GM19455 (cell line): Measurements from ENCODE around the gene CLIP1.
"Not testable (repeated sequence)": the region's sequence is repeated elsewhere in the genome, so short reads cannot be mapped to it uniquely, and the experiment has no call there.

Experiments used
- ATAC-seq: cut with Tn5 transposase; IDR thresholded peaks from one replicate; pipeline ENCODE4 v1.9.1; 2021; ENCODE audit not compliant: unreplicated experiment

Gene CLIP1

GRCh38 chr12:122421821-122422729 lies at the start of gene CLIP1:
CLIP1 (minus strand) TSS chr12:122422669; CDS start chr12:122380452, 42,217 bp downstream.
- ATAC-seq: peak; percentile 59

GRCh38 chr12:122471324-122472226 lies 49.1 kb upstream of the CLIP1 start:
- ATAC-seq: no peak

GRCh38 chr12:122470576-122470975 lies 48.1 kb upstream of the CLIP1 start:
- ATAC-seq: not testable (repeated sequence)

DNA sequence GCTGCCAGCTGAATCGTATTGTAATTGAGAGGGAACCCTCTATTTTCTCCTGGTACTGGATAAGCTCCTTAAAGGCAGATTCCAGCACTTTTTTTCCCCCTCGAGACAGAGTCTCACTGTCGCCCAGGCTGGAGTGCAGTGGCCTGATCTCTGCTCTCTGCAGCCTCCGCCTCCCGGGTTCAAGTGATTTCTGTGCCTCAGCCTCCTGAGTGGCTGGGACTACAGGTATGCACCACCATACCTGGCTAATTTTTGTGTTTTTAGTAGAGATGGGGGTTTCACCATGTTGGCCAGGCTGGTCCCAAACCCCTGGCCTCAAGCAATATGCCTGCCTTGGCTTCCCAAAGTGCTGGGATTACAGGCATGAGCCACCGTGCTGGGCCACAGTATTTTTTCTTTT lies 47.4 kb upstream of the CLIP1 start:
- not testable (repeated sequence) for ATAC-seq

DNA sequence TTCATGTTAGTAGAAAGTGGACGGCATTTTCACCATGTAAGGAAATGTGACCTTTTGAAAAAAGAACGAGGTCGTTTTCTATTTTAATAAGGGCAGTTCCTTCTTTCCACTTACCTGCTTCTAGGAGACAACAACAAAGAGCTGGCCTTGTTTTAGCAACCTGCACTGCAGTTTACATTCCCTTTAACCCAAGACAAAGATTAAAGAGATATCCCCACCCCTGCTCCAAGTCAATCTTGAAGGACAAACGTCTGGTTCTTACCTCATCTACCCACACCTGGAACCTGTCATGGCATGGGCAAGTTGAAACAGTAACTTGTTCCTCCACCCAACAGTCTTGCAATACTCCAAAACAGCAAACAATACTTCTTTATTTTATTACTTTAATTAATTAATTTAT lies 45.5 kb upstream of the CLIP1 start:
- ATAC-seq: no peak

DNA sequence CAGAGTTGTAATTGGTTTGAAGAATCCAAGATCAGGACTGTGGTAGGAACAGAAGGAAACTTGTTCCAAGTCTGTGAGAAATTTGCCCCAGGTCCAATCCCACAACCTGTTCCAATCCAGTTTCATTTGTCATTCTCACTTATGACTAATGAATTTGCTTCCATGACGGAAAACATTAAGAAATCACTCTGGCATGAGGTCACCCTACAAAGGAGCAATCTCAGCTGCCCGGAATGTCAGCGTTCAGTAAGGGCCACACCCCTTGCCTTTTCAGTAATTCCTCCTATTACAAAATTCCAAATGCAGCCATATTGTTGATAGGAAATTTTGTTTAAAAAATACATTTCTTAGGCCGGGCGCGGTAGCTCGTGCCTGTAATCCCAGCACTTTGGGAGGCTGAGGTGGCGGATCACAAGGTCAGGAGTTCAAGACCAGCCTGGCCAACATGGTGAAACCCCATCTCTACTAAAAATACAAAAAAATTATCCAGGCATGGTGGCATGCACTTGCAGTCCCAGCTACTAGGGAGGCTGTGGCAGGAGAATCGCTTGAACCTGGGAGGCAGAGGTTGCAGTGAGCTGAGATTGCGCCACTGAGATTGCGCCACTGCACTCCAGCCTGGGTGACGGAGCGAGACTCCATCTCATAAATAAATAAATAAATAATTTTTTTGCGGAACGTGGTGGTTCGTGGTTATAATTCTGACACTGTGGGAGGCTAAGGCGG lies 42.0 kb upstream of the CLIP1 start:
- not testable (repeated sequence) for ATAC-seq

- ATAC-seq: no peak
These were observed 38.2 kb upstream of the CLIP1 start for GRCh38 chr12:122460641-122461040.

- ATAC-seq: no peak
These were observed 37.6 kb upstream of the CLIP1 start for GRCh38 chr12:122460061-122460460.

- no peak for ATAC-seq
These were observed 36.7 kb upstream of the CLIP1 start for GRCh38 chr12:122459211-122459610.

DNA sequence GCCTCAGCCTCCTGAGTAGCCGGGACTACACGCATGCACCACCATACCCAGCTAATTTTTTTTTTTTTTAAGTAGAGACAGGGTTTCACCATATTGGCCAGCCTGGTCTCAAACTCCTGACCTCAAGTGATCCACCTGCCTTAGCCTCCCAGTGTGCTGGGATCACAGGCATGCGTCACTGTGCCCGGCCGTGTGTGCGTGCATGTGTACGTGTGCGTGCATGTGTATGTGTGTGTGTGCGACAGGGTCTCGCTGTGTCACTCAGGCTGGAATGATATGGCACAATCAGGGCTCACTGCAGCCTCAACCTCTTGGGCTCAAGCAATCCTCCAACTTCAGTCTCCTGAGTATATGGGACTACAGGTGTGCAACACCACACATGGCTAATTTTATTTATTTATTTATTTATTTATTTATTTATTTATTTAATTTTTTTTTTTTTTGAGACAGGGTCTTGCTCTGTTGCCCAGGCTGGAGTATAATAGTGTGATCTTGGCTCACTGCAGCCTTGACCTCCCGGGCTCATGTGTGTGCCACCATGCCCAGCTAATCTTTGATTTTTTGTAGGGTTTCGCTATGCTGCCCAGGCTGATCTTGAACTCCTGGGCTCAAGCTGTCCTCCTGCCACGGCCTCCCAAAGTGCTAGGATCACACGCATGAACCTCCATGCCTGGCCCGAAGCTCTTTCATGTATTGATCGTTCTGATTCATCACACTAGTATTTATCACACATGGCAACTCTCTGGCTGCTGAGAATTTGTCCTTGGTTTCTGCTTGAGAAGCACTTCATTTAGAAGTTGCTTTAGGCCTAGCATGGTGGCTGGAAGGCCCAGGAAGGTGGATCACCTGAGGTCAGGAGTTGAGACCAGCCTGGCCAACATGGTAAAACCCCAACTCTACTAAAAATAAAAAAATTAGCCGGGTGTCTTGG lies 35.9 kb upstream of the CLIP1 start:
- no peak for ATAC-seq

DNA sequence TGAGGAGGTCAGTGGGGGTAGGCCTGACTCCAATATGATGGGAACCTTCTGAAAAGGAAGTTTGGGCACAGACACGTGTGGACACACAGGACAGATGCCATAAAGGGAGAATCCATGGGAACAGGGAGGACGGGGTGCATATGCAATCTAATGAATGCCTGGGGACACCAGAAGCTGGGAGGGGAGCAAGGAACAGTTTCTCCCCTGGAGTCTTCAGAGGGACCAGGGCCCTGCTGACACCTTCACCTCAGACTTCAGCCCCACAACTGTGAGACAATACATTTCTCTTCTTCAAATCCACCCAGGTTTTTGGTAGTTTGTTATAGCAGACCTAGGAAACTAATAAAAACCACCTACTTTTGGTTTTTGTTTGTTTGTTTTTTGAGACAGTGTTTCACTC lies 35.2 kb upstream of the CLIP1 start:
- no peak for ATAC-seq

GRCh38 chr12:122454739-122455138 lies 32.3 kb upstream of the CLIP1 start:
- no peak for ATAC-seq

DNA sequence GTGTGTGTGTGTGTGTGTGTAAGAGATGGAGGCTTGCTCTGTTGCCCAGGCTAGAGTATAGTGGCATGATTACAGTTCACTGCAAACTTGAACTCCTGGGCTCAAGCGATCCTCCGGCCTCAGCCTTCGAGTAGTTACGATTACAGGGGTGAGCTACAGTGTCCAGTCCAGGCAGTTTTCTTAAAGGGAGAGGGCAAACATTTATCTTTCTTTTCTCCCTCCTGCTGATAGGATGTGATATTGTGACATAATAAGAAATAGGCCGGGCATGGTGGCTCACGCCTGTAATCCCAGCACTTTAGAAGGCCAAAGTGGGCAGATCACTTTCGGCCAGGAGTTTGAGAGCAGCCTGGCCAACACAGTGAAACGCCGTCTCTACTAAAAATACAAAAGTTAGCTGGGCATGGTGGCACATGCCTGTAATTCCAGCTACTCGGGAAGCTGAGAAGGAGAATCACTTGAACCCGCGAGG lies 31.8 kb upstream of the CLIP1 start:
- ATAC-seq: no peak

GRCh38 chr12:122452701-122453285 lies 30.3 kb upstream of the CLIP1 start:
- no peak for ATAC-seq

- ATAC-seq: no peak
These were observed 26.8 kb upstream of the CLIP1 start for GRCh38 chr12:122449317-122449716.

- ATAC-seq: not testable (repeated sequence)
These were observed 25.4 kb upstream of the CLIP1 start for GRCh38 chr12:122447825-122448224.

GRCh38 chr12:122446390-122446789 lies 23.9 kb upstream of the CLIP1 start:
- not testable (repeated sequence) for ATAC-seq

DNA sequence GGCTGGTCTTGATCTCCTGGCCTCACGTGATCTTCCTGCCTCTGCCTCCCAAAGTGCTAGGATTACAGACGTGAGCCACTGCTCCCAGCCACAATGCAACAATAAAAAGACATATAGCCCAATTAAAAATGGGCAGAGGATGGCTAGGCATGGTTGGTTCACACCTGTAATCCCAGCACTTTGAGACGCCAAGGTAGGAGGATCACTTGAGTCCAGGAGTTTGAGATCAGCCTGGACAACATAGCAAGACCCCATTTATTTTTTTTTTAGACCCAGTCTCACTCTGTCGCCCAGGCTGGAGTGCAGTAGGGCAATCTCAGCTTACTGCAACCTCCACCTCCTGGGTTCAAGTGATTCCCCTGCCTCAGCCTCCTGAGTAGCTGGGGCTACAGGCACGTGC lies 21.6 kb upstream of the CLIP1 start:
- ATAC-seq: not testable (repeated sequence)

GRCh38 chr12:122438822-122439221 lies 16.4 kb upstream of the CLIP1 start:
- ATAC-seq: not testable (repeated sequence)
